PC-3 (cell line): ENCODE data around the gene SYT13.

Experiments
- CTCF ChIP-seq: fragments of 300-600 bp; sonication (generic); conservative IDR thresholded peaks from 2 replicates; pipeline ENCODE4 v1.5.1; 2017; ENCODE audit warnings: antibody characterized with exemption, low read depth, mild to moderate bottlenecking, low read length
- EZH2 ChIP-seq: fragments of 300-600 bp; sonication (generic); IDR thresholded peaks from one replicate; pipeline ENCODE4 v1.6.1; 2017; ENCODE audit warnings: antibody characterized with exemption, mild to moderate bottlenecking, low read length; ENCODE audit not compliant: unreplicated experiment

DNA sequence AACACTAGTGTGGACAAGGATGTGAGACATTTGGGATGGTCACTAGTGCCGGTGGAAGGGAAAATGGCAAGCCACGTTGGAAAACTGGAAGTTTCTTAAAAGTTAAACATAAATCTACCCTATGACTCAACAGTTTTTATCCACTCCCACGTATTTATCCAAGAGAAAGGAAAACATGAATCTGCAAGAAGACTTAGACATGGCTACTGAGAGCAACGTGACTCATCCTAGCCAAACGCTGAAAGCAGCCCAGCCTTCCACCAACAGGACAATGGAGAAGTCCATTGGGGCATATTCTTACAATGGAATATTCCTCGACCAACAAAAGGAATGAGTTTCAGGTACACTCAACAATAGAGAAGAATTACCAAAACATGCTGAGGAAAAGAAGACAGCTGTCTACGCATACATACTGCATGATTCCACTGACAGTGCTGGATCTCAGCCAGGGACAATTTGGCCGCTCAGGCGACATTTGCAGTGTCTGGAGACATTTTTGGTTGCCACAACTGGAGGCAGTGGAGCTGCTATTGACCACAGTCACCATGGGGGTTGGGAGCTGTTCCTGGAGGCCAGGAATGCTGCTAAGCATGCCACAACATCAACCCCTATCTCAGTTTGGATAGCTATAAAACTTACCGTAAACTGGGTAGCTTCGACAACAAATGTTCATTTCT, 21.2 kb downstream of the SYT13 start:
- TF ChIP-seq CTCF (no peak), EZH2 (no peak)
